ENCODE data around the gene SATL1.

- TF ChIP-seq CTCF (IDR thresholded peaks at IDR 0.05) (no peak), POLR2A (IDR thresholded peaks at IDR 0.05) (no peak)
Observed at GRCh38 chrX:85221361-85221760, 22.2 kb downstream of the SATL1 start.
